ENCODE data around the gene LZTR1.

- TF ChIP-seq, protein P1, sequence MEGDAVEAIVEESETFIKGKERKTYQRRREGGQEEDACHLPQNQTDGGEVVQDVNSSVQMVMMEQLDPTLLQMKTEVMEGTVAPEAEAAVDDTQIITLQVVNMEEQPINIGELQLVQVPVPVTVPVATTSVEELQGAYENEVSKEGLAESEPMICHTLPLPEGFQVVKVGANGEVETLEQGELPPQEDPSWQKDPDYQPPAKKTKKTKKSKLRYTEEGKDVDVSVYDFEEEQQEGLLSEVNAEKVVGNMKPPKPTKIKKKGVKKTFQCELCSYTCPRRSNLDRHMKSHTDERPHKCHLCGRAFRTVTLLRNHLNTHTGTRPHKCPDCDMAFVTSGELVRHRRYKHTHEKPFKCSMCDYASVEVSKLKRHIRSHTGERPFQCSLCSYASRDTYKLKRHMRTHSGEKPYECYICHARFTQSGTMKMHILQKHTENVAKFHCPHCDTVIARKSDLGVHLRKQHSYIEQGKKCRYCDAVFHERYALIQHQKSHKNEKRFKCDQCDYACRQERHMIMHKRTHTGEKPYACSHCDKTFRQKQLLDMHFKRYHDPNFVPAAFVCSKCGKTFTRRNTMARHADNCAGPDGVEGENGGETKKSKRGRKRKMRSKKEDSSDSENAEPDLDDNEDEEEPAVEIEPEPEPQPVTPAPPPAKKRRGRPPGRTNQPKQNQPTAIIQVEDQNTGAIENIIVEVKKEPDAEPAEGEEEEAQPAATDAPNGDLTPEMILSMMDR (IDR thresholded peaks at IDR 0.05) = no peak
- no peak for TF ChIP-seq POLR2A (IDR thresholded peaks at IDR 0.05)
Measured at GRCh38 chr22:20979243-20979809, 2.8 kb upstream of the LZTR1 start.
